DMS53 treated with DMSO at 0.1 percent for 48 hours (cell line): ENCODE results near the gene CEP126.

ENCODE experiments used
- DNase-seq: peaks from one replicate; lab custom pipeline; 2025; ENCODE audit not compliant: unreplicated experiment; lab: John Stamatoyannopoulos, UW

Gene CEP126

GRCh38 chr11:101914738-101915426 lies at the start of gene CEP126:
CEP126 (plus strand) TSS chr11:101915010; CDS start chr11:101915285, 275 bp downstream.
- peak; percentile 93 for DNase-seq

GRCh38 chr11:101866619-101867491 lies 48.0 kb upstream of the CEP126 start:
- DNase-seq = no peak

- DNase-seq = no peak
These were observed 46.9 kb upstream of the CEP126 start for GRCh38 chr11:101867951-101868350.

GRCh38 chr11:101870510-101870909 lies 44.3 kb upstream of the CEP126 start:
- no peak for DNase-seq

- DNase-seq = no peak
These were observed 42.5 kb upstream of the CEP126 start for GRCh38 chr11:101872171-101872882.

- DNase-seq = peak; percentile 70
These were observed 34.6 kb upstream of the CEP126 start for GRCh38 chr11:101880222-101880621.

GRCh38 chr11:101881586-101881985 lies 33.2 kb upstream of the CEP126 start:
- no peak for DNase-seq

- DNase-seq = no peak
These were observed 29.2 kb upstream of the CEP126 start for GRCh38 chr11:101885631-101886030.

GRCh38 chr11:101889767-101890166 lies 25.0 kb upstream of the CEP126 start:
- DNase-seq = no peak

GRCh38 chr11:101894505-101894904 lies 20.3 kb upstream of the CEP126 start:
- DNase-seq = no peak

- DNase-seq = no peak
These were observed 7.0 kb upstream of the CEP126 start for GRCh38 chr11:101907815-101908214.

- DNase-seq = no peak
These were observed 5.7 kb upstream of the CEP126 start for GRCh38 chr11:101909087-101909486.

GRCh38 chr11:101912823-101913284 lies 2.0 kb upstream of the CEP126 start:
- peak; percentile 32 for DNase-seq

- no peak for DNase-seq
These were observed 1.2 kb upstream of the CEP126 start for GRCh38 chr11:101913656-101914055.

- no peak for DNase-seq
These were observed 471 bp upstream of the CEP126 start for GRCh38 chr11:101914341-101914737.

- peak; percentile 45 for DNase-seq
These were observed 1.0 kb downstream of the CEP126 start for GRCh38 chr11:101915791-101916291.

- no peak for DNase-seq
These were observed 1.6 kb downstream of the CEP126 start, which contains the start of gene ANGPTL5 for GRCh38 chr11:101916422-101916821. ANGPTL5 (minus strand) TSS chr11:101916522; CDS start chr11:101907909, 8,613 bp downstream.

GRCh38 chr11:101917226-101917625 lies 2.4 kb downstream of the CEP126 start:
- no peak for DNase-seq

- DNase-seq = no peak
These were observed 6.2 kb downstream of the CEP126 start for GRCh38 chr11:101920992-101921391.

- peak; percentile 5 for DNase-seq
These were observed 8.7 kb downstream of the CEP126 start for GRCh38 chr11:101923554-101923953.

GRCh38 chr11:101929294-101929915 lies 14.6 kb downstream of the CEP126 start:
- DNase-seq = no peak
